Kasumi-1 (cell line): ENCODE results near the gene UGP2.

Experiments
- DNase-seq, 2 experiments: peaks; one replicate each; lab custom pipeline; 2025; lab: John Stamatoyannopoulos, UW

The UGP2 gene

GRCh38 chr2:63865159-63865799 is 23.6 kb downstream of the UGP2 start:
- DNase-seq, result no peak

GRCh38 chr2:63866009-63866709 is 24.5 kb downstream of the UGP2 start:
- no peak for DNase-seq

DNA sequence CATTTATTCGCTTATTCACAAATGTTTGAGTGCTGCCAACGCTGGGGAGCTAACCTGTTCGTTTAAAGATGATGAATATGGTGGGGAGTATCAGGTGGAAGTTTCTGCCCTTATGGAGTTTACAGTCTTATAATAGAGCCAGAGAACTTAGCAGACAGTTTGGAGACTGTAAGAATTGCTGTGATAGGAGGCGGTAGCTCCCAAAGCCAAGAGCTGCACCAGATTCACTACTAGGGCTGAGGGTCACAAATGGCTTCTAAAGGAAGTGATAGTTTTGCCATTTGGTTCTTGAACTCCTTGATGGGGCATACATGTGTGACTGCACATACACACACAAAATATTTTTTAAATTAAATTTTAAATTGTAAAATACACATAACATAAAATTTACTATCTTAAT is 29.0 kb downstream of the UGP2 start:
- DNase-seq, result no peak

- DNase-seq, result no peak
Observed at GRCh38 chr2:63871864-63872263, 30.2 kb downstream of the UGP2 start.

- no peak for DNase-seq
Observed at GRCh38 chr2:63872571-63873328, 31.1 kb downstream of the UGP2 start.

DNA sequence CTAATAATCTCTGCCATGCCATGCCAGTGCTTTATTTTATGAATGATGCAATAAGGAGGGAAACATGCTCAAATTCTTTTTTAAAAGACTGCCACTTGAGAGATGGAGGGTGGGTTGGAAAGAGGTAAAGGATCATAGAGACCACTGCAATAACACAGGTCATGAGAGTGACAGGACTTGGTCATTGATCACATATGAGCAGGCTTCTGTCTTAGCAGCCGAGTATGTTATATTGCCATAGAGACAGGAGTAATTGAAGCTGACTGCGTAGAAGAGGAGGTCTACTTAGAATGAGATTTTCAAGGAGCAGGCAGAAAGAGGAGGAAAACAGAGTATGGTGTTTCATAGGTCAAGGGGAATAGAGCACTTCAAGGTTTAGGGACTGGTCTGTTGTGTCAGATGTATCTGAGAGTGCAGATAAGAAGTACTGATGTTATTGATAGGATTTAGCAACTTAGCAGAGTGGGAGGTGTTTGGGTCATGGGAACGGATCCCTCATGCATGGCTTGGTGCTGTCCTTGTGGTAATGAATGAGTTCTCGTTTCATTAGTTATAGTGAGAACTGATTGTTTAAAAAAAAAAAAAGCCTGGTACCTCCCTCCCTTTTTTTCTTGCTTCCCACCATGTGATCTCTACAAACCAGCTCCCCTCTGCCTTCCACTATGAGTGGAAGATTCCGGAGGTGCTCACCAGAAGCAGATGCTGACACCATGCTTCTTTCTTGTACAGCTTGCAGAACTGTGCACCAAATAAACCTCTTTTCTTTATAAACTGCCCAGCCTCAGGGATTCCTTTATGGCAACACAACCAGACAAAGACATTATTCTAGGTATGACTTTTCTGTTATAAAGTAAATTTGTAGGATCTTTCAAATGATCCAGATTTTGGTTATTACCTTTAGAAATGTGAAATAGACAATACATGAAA is 32.8 kb downstream of the UGP2 start:
- DNase-seq, result no peak

DNA sequence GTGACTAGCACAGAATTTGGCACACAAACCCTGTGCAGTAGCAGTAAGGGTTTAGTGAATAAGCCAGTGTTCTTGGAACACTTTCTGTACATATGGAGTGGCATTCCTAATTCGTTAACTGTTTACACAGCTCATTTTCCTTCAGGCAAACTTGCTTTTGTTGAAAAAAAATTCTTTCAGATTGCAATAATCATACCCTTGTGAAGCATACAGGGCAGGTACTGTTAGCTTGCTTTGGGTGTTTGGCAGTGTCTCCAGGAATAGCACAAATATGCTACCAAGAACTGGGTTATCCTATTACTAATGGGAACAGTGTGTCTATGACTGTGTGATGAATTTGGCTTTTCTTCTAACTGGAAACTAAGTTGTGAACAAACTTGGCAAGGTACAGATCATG is 33.4 kb downstream of the UGP2 start:
- no peak for DNase-seq

DNA sequence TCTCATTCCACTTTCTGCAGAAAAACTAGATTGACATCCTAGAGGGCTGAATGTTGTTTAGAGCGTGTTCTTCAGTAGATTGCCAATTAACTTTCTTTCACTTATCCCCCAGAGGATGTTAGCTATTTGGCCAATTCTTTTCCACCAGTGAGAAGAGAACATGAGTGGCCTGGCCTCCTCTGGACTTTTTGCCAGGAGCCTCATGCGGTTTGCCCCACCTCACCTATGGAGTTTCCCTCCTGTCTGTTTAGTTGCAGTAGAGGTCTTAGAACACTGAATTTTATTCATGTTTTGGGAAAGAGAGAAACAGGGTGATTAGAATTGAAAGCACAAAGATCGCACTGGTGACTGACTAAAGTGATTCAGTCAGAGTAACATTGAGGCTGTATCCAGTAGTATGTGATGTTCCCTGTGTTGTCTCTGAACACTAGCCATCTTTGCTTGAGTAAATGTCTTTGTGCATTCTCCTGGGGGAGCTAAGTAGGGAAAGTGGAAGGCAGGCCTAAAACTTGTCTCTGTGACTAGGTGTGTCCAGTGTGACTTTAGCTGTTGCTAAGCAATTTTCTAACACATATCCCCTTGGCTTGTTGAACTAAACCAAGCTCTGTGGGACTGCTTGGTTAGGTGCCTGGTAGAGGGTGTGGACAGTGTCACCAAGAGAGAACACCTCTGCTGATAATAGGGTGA is 34.0 kb downstream of the UGP2 start:
- DNase-seq, result no peak

DNA sequence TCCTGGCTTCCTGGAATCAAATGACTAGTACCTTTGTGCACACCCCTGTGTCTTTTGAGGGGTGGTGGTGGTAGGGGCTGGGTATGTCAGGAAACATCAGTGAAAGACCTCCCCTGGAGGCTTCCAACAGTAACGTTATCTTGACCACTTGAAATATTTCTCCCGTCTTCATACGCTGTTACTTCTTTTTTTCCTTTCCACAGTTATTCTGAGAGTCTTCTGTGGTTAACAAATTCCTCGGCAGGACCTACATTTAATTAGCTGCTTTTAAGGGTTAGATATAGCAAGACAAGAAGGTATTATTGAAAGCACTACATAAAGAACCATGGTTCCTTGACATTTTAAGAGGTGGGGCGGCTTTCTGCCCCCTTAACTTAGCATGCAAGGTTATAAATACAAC is 34.6 kb downstream of the UGP2 start:
- no peak for DNase-seq

- no peak for DNase-seq
Observed at GRCh38 chr2:63878486-63878885, 36.8 kb downstream of the UGP2 start.

DNA sequence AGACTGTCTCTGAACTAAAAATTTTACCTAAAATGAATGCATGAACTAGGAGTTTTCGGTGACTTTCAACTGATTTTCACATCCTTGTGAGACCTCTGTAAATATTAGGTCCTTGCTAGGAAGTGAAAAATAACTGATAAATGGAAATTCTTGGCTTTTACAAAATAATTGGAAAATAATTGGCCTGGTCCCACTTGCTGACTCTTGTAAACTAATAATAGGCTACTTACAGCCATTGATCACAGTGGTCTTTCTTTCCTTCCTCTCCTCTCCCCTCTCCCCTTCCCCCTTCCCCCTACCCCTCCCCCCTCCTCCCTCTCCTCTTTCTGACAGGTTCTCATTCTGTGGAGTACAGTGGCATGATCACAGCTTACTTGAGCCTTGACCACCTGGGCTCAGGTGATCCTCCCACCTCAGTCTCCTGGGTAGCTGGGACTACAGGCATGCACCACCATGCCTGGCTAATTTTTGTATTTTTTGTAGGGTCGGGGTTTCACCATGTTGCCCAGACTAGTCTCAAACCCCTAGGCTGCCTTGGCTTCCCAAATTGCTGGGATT is 38.3 kb downstream of the UGP2 start:
- DNase-seq, result no peak

- DNase-seq, result no peak
Observed at GRCh38 chr2:63880625-63881024, 38.9 kb downstream of the UGP2 start.

GRCh38 chr2:63881205-63881604 is 39.5 kb downstream of the UGP2 start:
- no peak for DNase-seq

- DNase-seq, result no peak
Observed at GRCh38 chr2:63882395-63883105, 40.9 kb downstream of the UGP2 start.

DNA sequence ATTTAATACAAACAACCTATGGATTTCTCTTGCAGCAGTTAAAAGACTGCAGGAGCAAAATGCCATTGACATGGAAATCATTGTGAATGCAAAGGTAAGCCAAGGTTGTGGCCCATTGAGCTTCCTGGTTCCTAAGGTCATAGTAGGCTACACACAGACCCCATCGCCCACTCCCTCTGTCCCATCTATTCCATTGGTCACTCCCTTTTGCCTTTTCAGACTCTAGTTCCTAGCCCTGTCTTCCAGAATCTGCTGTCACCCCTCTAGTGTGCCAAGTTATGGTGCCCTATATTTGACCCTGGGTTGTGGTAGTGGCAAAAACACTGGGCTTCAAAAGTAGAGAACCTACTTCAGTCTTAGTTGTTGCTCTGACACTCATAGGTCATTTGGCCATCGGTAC is 44.7 kb downstream of the UGP2 start:
- no peak for DNase-seq

GRCh38 chr2:63888053-63888452 is 46.4 kb downstream of the UGP2 start:
- no peak for DNase-seq

DNA sequence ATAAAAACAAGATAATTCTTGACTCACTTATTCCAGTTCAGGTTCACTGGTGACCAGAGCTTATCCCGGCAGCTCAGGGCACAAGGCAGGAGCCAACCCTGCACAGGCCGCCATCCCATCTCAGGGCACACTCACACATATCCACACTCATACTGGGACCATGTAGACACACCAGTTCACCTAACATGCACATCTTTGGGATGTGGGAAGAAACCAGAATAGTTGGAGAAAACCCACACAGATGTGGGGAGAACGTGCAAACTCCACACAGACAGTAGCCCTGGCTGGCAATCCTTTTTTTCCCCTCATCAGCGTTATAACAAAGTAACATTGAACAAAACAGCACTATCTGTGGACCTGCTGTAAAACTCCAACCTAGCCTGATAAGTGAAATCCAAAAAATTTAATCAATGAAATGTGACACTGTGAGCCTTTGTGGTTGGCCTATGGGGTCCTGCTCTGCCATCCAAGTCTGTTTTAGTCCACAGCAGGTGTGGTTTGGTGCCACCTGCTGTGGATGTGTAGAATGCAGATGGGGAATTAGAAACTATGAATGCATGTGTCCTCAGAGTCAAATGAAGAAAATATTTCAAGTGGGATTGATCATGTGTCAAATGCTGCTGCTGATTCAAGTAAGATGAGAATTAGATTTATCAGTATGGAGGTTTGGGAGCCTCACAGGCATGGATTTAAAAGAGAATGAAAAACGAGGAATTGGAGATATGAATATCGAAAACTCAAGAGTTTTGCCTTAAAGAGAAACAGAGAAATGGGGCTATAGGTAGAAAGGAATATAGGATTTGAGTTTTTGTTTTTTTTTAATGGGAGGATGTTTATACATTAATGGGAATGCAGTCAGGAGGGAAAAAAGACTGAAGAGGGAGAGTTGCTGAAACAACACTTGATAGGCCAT is 47.0 kb downstream of the UGP2 start:
- DNase-seq, result peak; percentile 57 to 64

DNA sequence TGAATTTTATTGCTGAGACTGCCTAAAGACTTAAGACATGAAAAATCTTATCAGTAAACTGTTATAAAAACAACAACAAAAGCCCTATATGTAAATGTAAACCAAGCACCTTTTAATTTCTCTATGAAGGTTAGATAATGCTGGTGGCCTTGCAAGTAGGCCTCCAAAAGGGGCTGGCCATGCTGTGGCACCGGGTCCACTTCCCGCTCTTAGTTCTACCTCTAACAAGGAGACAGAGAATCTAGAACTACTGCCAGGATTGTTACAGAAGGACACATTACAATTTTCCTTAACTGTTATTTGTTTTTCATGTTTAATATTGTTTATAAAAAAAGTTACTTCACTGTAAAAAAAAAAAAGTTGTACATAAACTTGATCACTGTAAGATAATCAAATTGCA is 49.0 kb downstream of the UGP2 start:
- no peak for DNase-seq

- DNase-seq, result no peak
Observed at GRCh38 chr2:63891488-63892030, 49.9 kb downstream of the UGP2 start.
